Measurements from ENCODE around the gene OPCML. TPM values are rescaled to one million over a fixed set of nuclear protein-coding genes. Genes with fewer than 3 reads are reported as not detected.

OPCML gene
- total RNA-seq, 4 donors from 2014 or later: 0.06 to 0.83 (median 0.24) TPM

DNA sequence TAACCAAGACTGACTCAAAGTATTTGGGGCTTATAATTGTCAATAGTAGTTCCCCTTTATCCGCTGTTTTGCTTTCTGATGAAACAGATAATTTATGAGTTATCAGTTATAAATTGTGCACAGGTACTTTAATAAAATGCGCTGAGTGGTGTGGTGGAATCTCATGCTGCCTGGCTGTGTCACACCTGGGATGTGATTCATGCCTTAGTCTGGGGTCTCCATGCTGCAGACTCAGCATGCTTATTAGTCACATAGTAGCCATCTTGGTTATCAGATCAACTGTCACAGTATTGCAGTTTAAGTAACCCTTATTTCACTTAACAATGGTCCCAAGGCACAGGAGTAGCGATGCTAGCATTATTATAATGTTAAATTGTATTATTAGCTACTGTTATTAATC lies 1166.7 kb downstream of the OPCML start:
- H3K36me3 ChIP-seq: no peaks in the 10 kb centered on the region
- no peak for DNase-seq (ENCODE audit: extremely low spot score)
- H3K27me3 ChIP-seq: no peaks in the 10 kb centered on the region
- no peaks in the 10 kb centered on the region for H3K4me1 ChIP-seq
- H3K9me3 ChIP-seq: no peaks in the 10 kb centered on the region
- no peak overlapping the region for H3K27ac ChIP-seq (replicated peaks in 1 of 4)
- 95% methylated on average over 3 of the region's 3 CpGs for WGBS
- H3K4me3 ChIP-seq: no peak overlapping the region
- TF ChIP-seq EP300 (IDR thresholded peaks at IDR 0.05) (no peak), POLR2A (IDR thresholded peaks at IDR 0.05; ENCODE audit: low read depth) (no peak), POLR2AphosphoS5 (IDR thresholded peaks at IDR 0.05) (no peak)
- TF ChIP-seq, protein P1, sequence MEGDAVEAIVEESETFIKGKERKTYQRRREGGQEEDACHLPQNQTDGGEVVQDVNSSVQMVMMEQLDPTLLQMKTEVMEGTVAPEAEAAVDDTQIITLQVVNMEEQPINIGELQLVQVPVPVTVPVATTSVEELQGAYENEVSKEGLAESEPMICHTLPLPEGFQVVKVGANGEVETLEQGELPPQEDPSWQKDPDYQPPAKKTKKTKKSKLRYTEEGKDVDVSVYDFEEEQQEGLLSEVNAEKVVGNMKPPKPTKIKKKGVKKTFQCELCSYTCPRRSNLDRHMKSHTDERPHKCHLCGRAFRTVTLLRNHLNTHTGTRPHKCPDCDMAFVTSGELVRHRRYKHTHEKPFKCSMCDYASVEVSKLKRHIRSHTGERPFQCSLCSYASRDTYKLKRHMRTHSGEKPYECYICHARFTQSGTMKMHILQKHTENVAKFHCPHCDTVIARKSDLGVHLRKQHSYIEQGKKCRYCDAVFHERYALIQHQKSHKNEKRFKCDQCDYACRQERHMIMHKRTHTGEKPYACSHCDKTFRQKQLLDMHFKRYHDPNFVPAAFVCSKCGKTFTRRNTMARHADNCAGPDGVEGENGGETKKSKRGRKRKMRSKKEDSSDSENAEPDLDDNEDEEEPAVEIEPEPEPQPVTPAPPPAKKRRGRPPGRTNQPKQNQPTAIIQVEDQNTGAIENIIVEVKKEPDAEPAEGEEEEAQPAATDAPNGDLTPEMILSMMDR (IDR thresholded peaks at IDR 0.05): no peak
- intact Hi-C loops (cut with DNase I): no loop called here

Small RNA genes within 50 kb of the gene (small RNA-seq; reads per million reads assigned to genes)
- gene RF00026: 0 reads per million in 3 donors

All from esophagus muscularis mucosa (tissue), 4 donors.